ENCODE measurements around the gene KLHL17. TPM values are rescaled to one million over a fixed set of nuclear protein-coding genes. Genes with fewer than 3 reads are reported as not detected.
A peak's percentile ranks its signal among the peaks of the same experiment; 100 is the strongest.

Gene KLHL17
- total RNA-seq, 2 donors from 2014 or later = 4.2 to 15.3 TPM

DNA sequence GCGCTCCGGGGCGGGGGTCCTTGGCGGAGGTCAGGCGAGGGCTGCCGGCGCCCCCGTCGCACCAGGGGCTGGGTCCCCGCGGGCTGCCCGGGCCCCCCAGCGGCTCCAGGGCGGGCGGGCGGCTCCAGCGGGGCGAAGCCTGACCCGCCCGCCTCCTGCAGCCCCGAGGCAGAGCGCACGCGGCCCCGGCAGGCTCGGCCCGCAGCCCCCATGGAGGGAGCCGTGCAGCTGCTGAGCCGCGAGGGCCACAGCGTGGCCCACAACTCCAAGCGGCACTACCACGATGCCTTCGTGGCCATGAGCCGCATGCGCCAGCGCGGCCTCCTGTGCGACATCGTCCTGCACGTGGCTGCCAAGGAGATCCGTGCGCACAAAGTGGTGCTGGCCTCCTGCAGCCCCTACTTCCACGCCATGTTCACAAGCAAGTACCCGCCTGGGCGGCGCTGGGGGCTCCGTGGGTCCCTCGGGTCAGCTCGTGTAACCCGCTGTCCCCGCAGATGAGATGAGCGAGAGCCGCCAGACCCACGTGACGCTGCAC, 817 bp downstream of the KLHL17 start:
- Histone ChIP-seq H3K27me3 (replicated peaks; ENCODE audit: insufficient read depth) (no peaks in the 10 kb centered on the region), H3K4me3 (peak overlapping the region; percentile 87), H3K9me3 (no peaks in the 10 kb centered on the region), H3K36me3 (peaks cover 9% of the 10 kb centered on the region), H3K27ac (no peak overlapping the region), H3K4me1 (ENCODE audit: control insufficient read depth in 1 of 2, low read depth in 2 of 2) (peaks cover 19 to 40% of the 10 kb centered on the region in 2 donors)
- no peak for ATAC-seq (ENCODE audit: insufficient number of reproducible peaks, low FRiP score, low read depth)
- DNase-seq (ENCODE audit: low spot score) = no peak
- TF ChIP-seq, protein P1, sequence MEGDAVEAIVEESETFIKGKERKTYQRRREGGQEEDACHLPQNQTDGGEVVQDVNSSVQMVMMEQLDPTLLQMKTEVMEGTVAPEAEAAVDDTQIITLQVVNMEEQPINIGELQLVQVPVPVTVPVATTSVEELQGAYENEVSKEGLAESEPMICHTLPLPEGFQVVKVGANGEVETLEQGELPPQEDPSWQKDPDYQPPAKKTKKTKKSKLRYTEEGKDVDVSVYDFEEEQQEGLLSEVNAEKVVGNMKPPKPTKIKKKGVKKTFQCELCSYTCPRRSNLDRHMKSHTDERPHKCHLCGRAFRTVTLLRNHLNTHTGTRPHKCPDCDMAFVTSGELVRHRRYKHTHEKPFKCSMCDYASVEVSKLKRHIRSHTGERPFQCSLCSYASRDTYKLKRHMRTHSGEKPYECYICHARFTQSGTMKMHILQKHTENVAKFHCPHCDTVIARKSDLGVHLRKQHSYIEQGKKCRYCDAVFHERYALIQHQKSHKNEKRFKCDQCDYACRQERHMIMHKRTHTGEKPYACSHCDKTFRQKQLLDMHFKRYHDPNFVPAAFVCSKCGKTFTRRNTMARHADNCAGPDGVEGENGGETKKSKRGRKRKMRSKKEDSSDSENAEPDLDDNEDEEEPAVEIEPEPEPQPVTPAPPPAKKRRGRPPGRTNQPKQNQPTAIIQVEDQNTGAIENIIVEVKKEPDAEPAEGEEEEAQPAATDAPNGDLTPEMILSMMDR (IDR thresholded peaks at IDR 0.05) = no peak

DNA sequence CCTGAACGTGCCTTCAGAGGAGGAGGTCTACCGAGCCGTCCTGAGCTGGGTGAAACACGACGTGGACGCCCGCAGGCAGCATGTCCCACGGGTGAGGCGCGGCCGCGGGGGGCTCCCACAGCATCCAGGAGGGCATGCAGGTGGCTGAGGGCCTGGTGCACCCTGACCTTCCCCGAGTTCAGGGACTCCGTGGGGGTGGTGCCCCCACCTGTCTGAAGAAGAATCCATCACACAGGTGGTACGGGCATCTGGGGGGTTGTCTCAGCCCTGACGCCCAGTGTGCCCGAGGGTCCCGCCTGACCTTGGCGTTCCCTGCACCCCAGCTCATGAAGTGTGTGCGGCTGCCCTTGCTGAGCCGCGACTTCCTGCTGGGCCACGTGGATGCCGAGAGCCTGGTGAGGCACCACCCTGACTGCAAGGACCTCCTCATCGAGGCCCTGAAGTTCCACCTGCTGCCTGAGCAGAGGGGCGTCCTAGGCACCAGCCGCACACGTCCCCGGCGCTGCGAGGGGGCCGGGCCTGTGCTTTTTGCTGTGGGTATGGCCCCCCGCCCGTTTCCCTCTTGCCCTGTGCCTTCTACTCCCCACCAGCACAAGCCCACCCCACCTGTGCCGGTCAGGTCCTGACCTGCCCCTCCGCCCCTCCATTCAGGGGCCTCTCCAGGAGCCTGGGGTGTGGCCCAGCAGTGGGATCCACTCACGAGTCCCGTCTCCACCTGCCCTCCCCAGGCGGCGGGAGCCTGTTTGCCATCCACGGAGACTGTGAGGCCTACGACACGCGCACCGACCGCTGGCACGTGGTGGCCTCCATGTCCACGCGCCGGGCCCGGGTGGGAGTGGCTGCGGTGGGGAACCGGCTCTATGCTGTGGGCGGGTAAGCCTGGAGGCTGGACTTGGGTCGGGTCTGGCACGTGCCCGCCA, 2.3 kb downstream of the KLHL17 start:
- TF ChIP-seq, protein P1 (IDR thresholded peaks at IDR 0.05) = no peak
- no peak overlapping the region for H3K27ac ChIP-seq
- H3K4me3 ChIP-seq = no peak overlapping the region
- H3K4me1 ChIP-seq (ENCODE audit: control insufficient read depth in 1 of 2, low read depth in 2 of 2) = peaks cover 19 to 37% of the 10 kb centered on the region in 2 donors
- H3K27me3 ChIP-seq (replicated peaks; ENCODE audit: insufficient read depth) = no peaks in the 10 kb centered on the region
- ATAC-seq (ENCODE audit: insufficient number of reproducible peaks, low FRiP score, low read depth) (no peak), DNase-seq (ENCODE audit: low spot score) (no peak)
- H3K36me3 ChIP-seq = no peaks in the 10 kb centered on the region
- H3K9me3 ChIP-seq = no peaks in the 10 kb centered on the region

DNA sequence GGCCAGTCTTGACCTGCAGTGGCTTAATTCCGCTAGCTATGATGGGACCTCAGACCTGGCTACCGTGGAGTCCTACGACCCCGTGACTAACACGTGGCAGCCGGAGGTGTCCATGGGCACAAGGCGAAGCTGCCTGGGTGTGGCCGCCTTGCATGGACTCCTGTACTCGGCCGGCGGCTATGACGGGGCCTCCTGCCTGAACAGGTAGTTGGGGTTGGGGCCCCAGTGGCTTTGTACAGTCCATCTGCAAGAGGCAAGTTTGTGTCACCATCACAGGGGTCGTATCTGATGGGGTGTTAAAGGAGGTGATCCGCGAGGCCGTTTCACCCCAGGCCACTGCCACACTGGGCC, 2.9 kb downstream of the KLHL17 start:
- H3K4me3 ChIP-seq = no peak overlapping the region
- no peak for ATAC-seq (ENCODE audit: insufficient number of reproducible peaks, low FRiP score, low read depth)
- no peak overlapping the region for H3K27ac ChIP-seq
- H3K36me3 ChIP-seq = no peaks in the 10 kb centered on the region
- H3K9me3 ChIP-seq = no peaks in the 10 kb centered on the region
- TF ChIP-seq, protein P1 (IDR thresholded peaks at IDR 0.05) = no peak
- peaks cover 16 to 31% of the 10 kb centered on the region in 2 donors for H3K4me1 ChIP-seq (ENCODE audit: control insufficient read depth in 1 of 2, low read depth in 2 of 2)
- H3K27me3 ChIP-seq (replicated peaks; ENCODE audit: insufficient read depth) = no peaks in the 10 kb centered on the region
- DNase-seq (ENCODE audit: low spot score) = no peak

DNA sequence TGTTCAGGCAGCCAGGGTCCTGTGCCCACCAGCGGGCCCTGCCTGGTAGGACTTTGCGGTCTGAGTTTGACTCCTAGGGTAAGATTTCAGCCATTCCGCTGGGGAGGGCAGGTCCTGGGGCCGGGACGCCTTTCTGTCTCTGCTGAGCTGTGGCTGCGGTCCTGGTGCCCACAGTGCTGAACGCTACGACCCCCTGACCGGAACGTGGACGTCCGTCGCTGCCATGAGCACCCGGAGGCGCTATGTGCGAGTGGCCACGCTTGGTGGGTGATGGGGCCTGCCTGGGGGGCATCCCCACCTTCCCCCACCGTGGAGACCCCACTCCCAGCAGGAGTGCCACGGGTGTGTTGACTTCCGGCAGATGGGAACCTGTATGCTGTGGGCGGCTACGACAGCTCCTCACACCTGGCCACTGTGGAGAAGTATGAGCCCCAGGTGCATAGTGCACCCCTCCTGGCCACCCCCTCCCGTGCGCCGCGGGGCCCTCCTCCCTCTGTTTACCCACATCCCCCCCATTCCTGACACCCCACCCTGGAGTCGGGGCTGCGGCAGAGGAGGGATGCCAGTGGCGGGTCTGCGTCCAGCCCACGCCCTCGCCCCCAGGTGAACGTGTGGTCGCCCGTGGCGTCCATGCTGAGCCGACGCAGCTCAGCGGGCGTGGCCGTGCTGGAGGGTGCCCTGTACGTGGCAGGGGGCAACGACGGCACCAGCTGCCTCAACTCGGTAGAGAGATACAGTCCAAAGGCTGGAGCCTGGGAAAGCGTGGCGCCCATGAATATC, 3.6 kb downstream of the KLHL17 start:
- H3K27me3 ChIP-seq (replicated peaks; ENCODE audit: insufficient read depth) = no peaks in the 10 kb centered on the region
- no peaks in the 10 kb centered on the region for H3K9me3 ChIP-seq
- H3K4me1 ChIP-seq (ENCODE audit: control insufficient read depth in 1 of 2, low read depth in 2 of 2) = peaks cover 13 to 26% of the 10 kb centered on the region in 2 donors
- no peak overlapping the region for H3K4me3 ChIP-seq
- H3K36me3 ChIP-seq = no peaks in the 10 kb centered on the region
- H3K27ac ChIP-seq = no peak overlapping the region
- TF ChIP-seq, protein P1 (IDR thresholded peaks at IDR 0.05) = no peak
- no peak for DNase-seq (ENCODE audit: low spot score)
- ATAC-seq (ENCODE audit: insufficient number of reproducible peaks, low FRiP score, low read depth) = no peak
